Neural progenitor cell (in vitro differentiated cells): ENCODE measurements around the gene ROMO1. TPM values are rescaled to one million over a fixed set of nuclear protein-coding genes. Genes with fewer than 3 reads are reported as not detected.
A peak's percentile ranks its signal among the peaks of the same experiment; 100 is the strongest.

Experiments used
- DNase-seq: peaks from one replicate; pipeline ENCODE4 v3.0.0-alpha.2; 2016; ENCODE audit warnings: low spot score
- H2AFZ ChIP-seq: fragments of 200-600 bp; sonication (generic); replicated peaks from 2 replicates; pipeline ENCODE4 v1.6.1; 2016; ENCODE audit warnings: antibody characterized with exemption
- H3F3A ChIP-seq: fragments of 200-600 bp; sonication (generic); 2 replicates; pipeline ENCODE4 v1.6.1; 2016; ENCODE audit warnings: antibody characterized with exemption, low read depth
- H3K27ac ChIP-seq: fragments of 200-600 bp; sonication (generic); 2 replicates; pipeline ENCODE4 v1.5.1; 2016; ENCODE audit warnings: mild to moderate bottlenecking
- H3K27me3 ChIP-seq: fragments of 200-600 bp; sonication (generic); 2 replicates; pipeline ENCODE4 v1.6.1; 2016; ENCODE audit warnings: mild to moderate bottlenecking, moderate library complexity
- H3K36me3 ChIP-seq: fragments of 200-600 bp; sonication (generic); 2 replicates; pipeline ENCODE4 v1.5.1; 2016
- H3K4me1 ChIP-seq: fragments of 200-600 bp; sonication (generic); 2 replicates; pipeline ENCODE4 v1.6.1; 2016; ENCODE audit warnings: mixed run types
- H3K4me2 ChIP-seq: fragments of 200-600 bp; sonication (generic); 2 replicates; pipeline ENCODE4 v1.6.1; 2016
- H3K4me3 ChIP-seq: fragments of 200-600 bp; sonication (generic); 2 replicates; pipeline ENCODE4 v1.5.1; 2016
- H3K79me2 ChIP-seq: fragments of 200-600 bp; sonication (generic); 2 replicates; pipeline ENCODE4 v1.6.1; 2016; ENCODE audit warnings: low read depth
- H3K9ac ChIP-seq: fragments of 200-600 bp; sonication (generic); 2 replicates; pipeline ENCODE4 v1.6.1; 2016
- H3K9me3 ChIP-seq: fragments of 200-600 bp; sonication (generic); 2 replicates; pipeline ENCODE4 v1.5.1; 2016; ENCODE audit warnings: low read depth
- H4K20me1 ChIP-seq: fragments of 200-600 bp; sonication (generic); 2 replicates; pipeline ENCODE4 v1.6.1; 2016; ENCODE audit warnings: low read depth
- H3K27ac Mint-ChIP-seq: 3 replicates; pipeline ENCODE4 v1.8.0; 2021; ENCODE audit warnings: mixed read lengths
- H3K27me3 Mint-ChIP-seq: 2 replicates; pipeline ENCODE4 v1.8.0; 2022; ENCODE audit warnings: low read depth, mild to moderate bottlenecking, inconsistent platforms, moderate library complexity, mixed read lengths; ENCODE audit not compliant: insufficient read depth
- H3K36me3 Mint-ChIP-seq: 3 replicates; pipeline ENCODE4 v1.8.0; 2021; ENCODE audit warnings: mixed read lengths
- H3K4me1 Mint-ChIP-seq: 3 replicates; pipeline ENCODE4 v1.8.0; 2021; ENCODE audit warnings: mixed read lengths
- H3K4me3 Mint-ChIP-seq: 3 replicates; pipeline ENCODE4 v1.8.0; 2021; ENCODE audit warnings: mild to moderate bottlenecking, moderate library complexity, mixed read lengths
- H3K9me3 Mint-ChIP-seq: 3 replicates; pipeline ENCODE4 v1.8.0; 2020; ENCODE audit warnings: mixed read lengths
- CTCF ChIP-seq: fragments of 200-600 bp; sonication (generic); IDR thresholded peaks from 2 replicates; pipeline ENCODE4 v1.5.1; 2017; ENCODE audit warnings: antibody characterized with exemption, mild to moderate bottlenecking
- EZH2 ChIP-seq: fragments of 200-600 bp; sonication (generic); IDR thresholded peaks from 2 replicates; pipeline ENCODE4 v1.6.1; 2017; ENCODE audit warnings: antibody characterized with exemption, mild to moderate bottlenecking, moderate library complexity
- EZH2phosphoT487 ChIP-seq: fragments of 200-600 bp; sonication (generic); IDR thresholded peaks from 2 replicates; pipeline ENCODE4 v1.6.1; 2017; ENCODE audit warnings: antibody characterized with exemption
- total RNA-seq: library from RNA; depleted of rRNA; stranded (reverse); fragments of >200 nt; gene quantifications from 2 replicates; pipeline ENCODE4 v1.2.3, GENCODE V29; 2015; ENCODE audit warnings: low replicate concordance

The ROMO1 gene
- total RNA-seq, 1 donor from 2014 or later, result 135 TPM

GRCh38 chr20:35731862-35732643 is 32.8 kb downstream of the ROMO1 start:
- Histone ChIP-seq H3K27me3 (no peaks in the 10 kb centered on the region), H3K9ac (no peak overlapping the region), H3K9me3 (no peaks in the 10 kb centered on the region), H3F3A (peaks cover 49% of the 10 kb centered on the region), H4K20me1 (peaks cover 97% of the 10 kb centered on the region), H3K4me3 (no peak overlapping the region), H3K36me3 (peaks cover 61% of the 10 kb centered on the region), H3K4me2 (peak overlapping the region; percentile 15), H3K4me1 (no peaks in the 10 kb centered on the region), H3K27ac (no peak overlapping the region), H2AFZ (no peak overlapping the region), H3K79me2 (peaks cover 100% of the 10 kb centered on the region)
- H3K4me3 Mint-ChIP-seq, result no peak overlapping the region
- TF ChIP-seq CTCF (no peak), EZH2phosphoT487 (no peak), EZH2 (no peak)
- no peaks in the 10 kb centered on the region for H3K9me3 Mint-ChIP-seq
- no peaks in the 10 kb centered on the region for H3K27me3 Mint-ChIP-seq
- H3K27ac Mint-ChIP-seq, result no peak overlapping the region
- DNase-seq, result no peak
- H3K36me3 Mint-ChIP-seq, result peaks cover 30% of the 10 kb centered on the region
- H3K4me1 Mint-ChIP-seq, result peaks cover 6% of the 10 kb centered on the region

- Histone ChIP-seq H3K36me3 (peaks cover 61% of the 10 kb centered on the region), H4K20me1 (peaks cover 100% of the 10 kb centered on the region)
- no peak overlapping the region for H3K4me3 Mint-ChIP-seq
These were observed 33.4 kb downstream of the ROMO1 start for GRCh38 chr20:35732644-35732982.

GRCh38 chr20:35734374-35734773 is 35.2 kb downstream of the ROMO1 start:
- no peaks in the 10 kb centered on the region for H3K9me3 Mint-ChIP-seq

More at GRCh38 chr20:35732644-35732982, 33.4 kb downstream of the ROMO1 start:
- H3K4me1 Mint-ChIP-seq, result peaks cover 6% of the 10 kb centered on the region
- H3K4me3 ChIP-seq, result no peak overlapping the region
- H3K27me3 ChIP-seq, result no peaks in the 10 kb centered on the region
- DNase-seq, result no peak
- peaks cover 49% of the 10 kb centered on the region for H3F3A ChIP-seq
- peak overlapping the region; percentile 15 for H3K4me2 ChIP-seq
- H3K27ac Mint-ChIP-seq, result no peak overlapping the region
- no peaks in the 10 kb centered on the region for H3K4me1 ChIP-seq
- no peak overlapping the region for H2AFZ ChIP-seq
- H3K9me3 ChIP-seq, result no peaks in the 10 kb centered on the region
- H3K27me3 Mint-ChIP-seq, result no peaks in the 10 kb centered on the region
- peaks cover 100% of the 10 kb centered on the region for H3K79me2 ChIP-seq
- peaks cover 30% of the 10 kb centered on the region for H3K36me3 Mint-ChIP-seq
- no peak overlapping the region for H3K27ac ChIP-seq
- H3K9me3 Mint-ChIP-seq, result no peaks in the 10 kb centered on the region
- H3K9ac ChIP-seq, result no peak overlapping the region
- no peak for TF ChIP-seq CTCF
- no peak for TF ChIP-seq EZH2phosphoT487
- no peak for TF ChIP-seq EZH2

More at GRCh38 chr20:35734374-35734773, 35.2 kb downstream of the ROMO1 start:
- TF ChIP-seq EZH2 (no peak), CTCF (no peak), EZH2phosphoT487 (no peak)
- H3K36me3 Mint-ChIP-seq, result peaks cover 41% of the 10 kb centered on the region
- DNase-seq, result no peak
- Histone ChIP-seq H3K9me3 (no peaks in the 10 kb centered on the region), H4K20me1 (peaks cover 100% of the 10 kb centered on the region), H3K4me1 (peaks cover 2% of the 10 kb centered on the region), H3K79me2 (peaks cover 100% of the 10 kb centered on the region), H3K9ac (no peak overlapping the region), H3K27ac (no peak overlapping the region), H3K27me3 (no peaks in the 10 kb centered on the region), H3K36me3 (peaks cover 65% of the 10 kb centered on the region), H3F3A (peaks cover 48% of the 10 kb centered on the region), H2AFZ (no peak overlapping the region), H3K4me3 (no peak overlapping the region), H3K4me2 (peak overlapping the region; percentile 2)
- H3K4me1 Mint-ChIP-seq, result peaks cover 14% of the 10 kb centered on the region
- no peak overlapping the region for H3K4me3 Mint-ChIP-seq
- H3K27me3 Mint-ChIP-seq, result peaks cover 3% of the 10 kb centered on the region
- no peak overlapping the region for H3K27ac Mint-ChIP-seq
